ENCODE data around the gene FAM120A. TPM values are rescaled to one million over a fixed set of nuclear protein-coding genes. Genes with fewer than 3 reads are reported as not detected.

FAM120A gene
- total RNA-seq, 1 donor from 2014 or later = 71.2 TPM

- DNase-seq = no peak
These were observed 594 bp downstream of the FAM120A start for GRCh38 chr9:93451849-93452709.

- DNase-seq = no peak
These were observed 1.2 kb downstream of the FAM120A start for GRCh38 chr9:93452710-93453046.

- peak; percentile 93 for DNase-seq
These were observed 1.8 kb downstream of the FAM120A start, which contains the start of gene FAM120AOS for GRCh38 chr9:93453047-93453914. TSS of gene FAM120AOS (minus strand) at chr9:93453581. CDS start at chr9:93452709, 872 bp downstream.

GRCh38 chr9:93456022-93456421, 4.5 kb downstream of the FAM120A start:
- no peak for DNase-seq

GRCh38 chr9:93456504-93456903, 5.0 kb downstream of the FAM120A start:
- no peak for DNase-seq

- no peak for DNase-seq
These were observed 5.5 kb downstream of the FAM120A start for GRCh38 chr9:93457006-93457405.

- no peak for DNase-seq
These were observed 7.2 kb downstream of the FAM120A start for GRCh38 chr9:93458712-93459111.

- no peak for DNase-seq
These were observed 8.0 kb downstream of the FAM120A start for GRCh38 chr9:93459432-93459847.

- DNase-seq = no peak
These were observed 9.4 kb downstream of the FAM120A start for GRCh38 chr9:93460689-93461413.

- no peak for DNase-seq
These were observed 9.9 kb downstream of the FAM120A start for GRCh38 chr9:93461414-93461743.

GRCh38 chr9:93461821-93462220, 10.3 kb downstream of the FAM120A start:
- DNase-seq = no peak

GRCh38 chr9:93463638-93464248, 12.3 kb downstream of the FAM120A start:
- DNase-seq = no peak

- DNase-seq = no peak
These were observed 12.9 kb downstream of the FAM120A start for GRCh38 chr9:93464395-93464794.

- no peak for DNase-seq
These were observed 13.4 kb downstream of the FAM120A start for GRCh38 chr9:93464876-93465275.

- DNase-seq = no peak
These were observed 14.4 kb downstream of the FAM120A start for GRCh38 chr9:93465855-93466254.

GRCh38 chr9:93466416-93467061, 15.1 kb downstream of the FAM120A start:
- DNase-seq = no peak

- no peak for DNase-seq
These were observed 15.6 kb downstream of the FAM120A start for GRCh38 chr9:93467062-93467416.

- DNase-seq = no peak
These were observed 16.0 kb downstream of the FAM120A start for GRCh38 chr9:93467462-93467861.

GRCh38 chr9:93468763-93469456, 17.4 kb downstream of the FAM120A start:
- DNase-seq = peak; percentile 2

GRCh38 chr9:93470391-93470790, 18.9 kb downstream of the FAM120A start:
- DNase-seq = no peak

GRCh38 chr9:93471124-93471523, 19.6 kb downstream of the FAM120A start:
- no peak for DNase-seq
